Gastrocnemius medialis (tissue), 4 donors: ENCODE results near the gene OR2V2.

Source experiments
- POLR2A ChIP-seq, 2 donors: fragments of 450-650 bp; IDR thresholded peaks; one replicate each; pipeline ENCODE4 v1.6.1; 2017; ENCODE audit warnings: antibody characterized with exemption in 2 of 2, mild to moderate bottlenecking in 2 of 2, moderate library complexity in 2 of 2
- TF ChIP-seq, protein P1 (sequence below), 5 experiments: fragments of 450-650 bp in 3 of 5; fragments of 200-600 bp in 2 of 5; sonication (generic) in 2 of 5; IDR thresholded peaks in 4 of 5; conservative IDR thresholded peaks in 1 of 5; 1 replicate in 4 of 5; 2 replicates in 1 of 5; pipeline ENCODE4 v1.5.1; 2016 to 2019; ENCODE audit warnings: antibody characterized with exemption in 5 of 5, mild to moderate bottlenecking in 3 of 5, moderate library complexity in 3 of 5

GRCh38 chr5:181176254-181176952 is 29.0 kb downstream of the OR2V2 start:
- TF ChIP-seq, protein P1, sequence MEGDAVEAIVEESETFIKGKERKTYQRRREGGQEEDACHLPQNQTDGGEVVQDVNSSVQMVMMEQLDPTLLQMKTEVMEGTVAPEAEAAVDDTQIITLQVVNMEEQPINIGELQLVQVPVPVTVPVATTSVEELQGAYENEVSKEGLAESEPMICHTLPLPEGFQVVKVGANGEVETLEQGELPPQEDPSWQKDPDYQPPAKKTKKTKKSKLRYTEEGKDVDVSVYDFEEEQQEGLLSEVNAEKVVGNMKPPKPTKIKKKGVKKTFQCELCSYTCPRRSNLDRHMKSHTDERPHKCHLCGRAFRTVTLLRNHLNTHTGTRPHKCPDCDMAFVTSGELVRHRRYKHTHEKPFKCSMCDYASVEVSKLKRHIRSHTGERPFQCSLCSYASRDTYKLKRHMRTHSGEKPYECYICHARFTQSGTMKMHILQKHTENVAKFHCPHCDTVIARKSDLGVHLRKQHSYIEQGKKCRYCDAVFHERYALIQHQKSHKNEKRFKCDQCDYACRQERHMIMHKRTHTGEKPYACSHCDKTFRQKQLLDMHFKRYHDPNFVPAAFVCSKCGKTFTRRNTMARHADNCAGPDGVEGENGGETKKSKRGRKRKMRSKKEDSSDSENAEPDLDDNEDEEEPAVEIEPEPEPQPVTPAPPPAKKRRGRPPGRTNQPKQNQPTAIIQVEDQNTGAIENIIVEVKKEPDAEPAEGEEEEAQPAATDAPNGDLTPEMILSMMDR (IDR thresholded peaks at IDR 0.05 in 4 of 5, conservative IDR thresholded peaks at IDR 0.05 in 1 of 5) = no peak
- TF ChIP-seq POLR2A (IDR thresholded peaks at IDR 0.05) = no peak
